Measurements from ENCODE around the gene TCN2.
A peak's percentile ranks its signal among the peaks of the same experiment; 100 is the strongest.
"Not testable (repeated sequence)": the region's sequence is repeated elsewhere in the genome, so short reads cannot be mapped to it uniquely, and the experiment has no call there.

TCN2 gene

GRCh38 chr22:30564761-30565119 lies 42.2 kb upstream of the TCN2 start:
- H3K4me3 ChIP-seq (ENCODE audit: low read length), result no peak overlapping the region
- no peak for DNase-seq (ENCODE audit: low read depth)
- TF ChIP-seq CTCF (conservative IDR thresholded peaks at IDR 0.05; ENCODE audit: low read length), result no peak

- H3K4me3 ChIP-seq (ENCODE audit: low read length), result no peak overlapping the region
- DNase-seq (ENCODE audit: low read depth), result peak; percentile 35
- TF ChIP-seq CTCF (conservative IDR thresholded peaks at IDR 0.05; ENCODE audit: low read length), result no peak
Observed at GRCh38 chr22:30565341-30565740, 41.6 kb upstream of the TCN2 start.

- no peak overlapping the region for H3K4me3 ChIP-seq (ENCODE audit: low read length)
- no peak for TF ChIP-seq CTCF (conservative IDR thresholded peaks at IDR 0.05; ENCODE audit: low read length)
- no peak for DNase-seq (ENCODE audit: low read depth)
Observed at GRCh38 chr22:30566125-30566524, 40.8 kb upstream of the TCN2 start.

GRCh38 chr22:30567277-30567676 lies 39.7 kb upstream of the TCN2 start:
- H3K4me3 ChIP-seq (ENCODE audit: low read length); DNase-seq (ENCODE audit: low read depth): not testable (repeated sequence)

GRCh38 chr22:30568137-30568805 lies 38.7 kb upstream of the TCN2 start:
- no peak overlapping the region for H3K4me3 ChIP-seq (ENCODE audit: low read length)
- no peak for TF ChIP-seq CTCF (conservative IDR thresholded peaks at IDR 0.05; ENCODE audit: low read length)
- DNase-seq (ENCODE audit: low read depth), result no peak

- no peak for TF ChIP-seq CTCF (conservative IDR thresholded peaks at IDR 0.05; ENCODE audit: low read length)
- DNase-seq (ENCODE audit: low read depth), result no peak
- H3K4me3 ChIP-seq (ENCODE audit: low read length), result no peak overlapping the region
Observed at GRCh38 chr22:30569674-30570202, 37.2 kb upstream of the TCN2 start.

- H3K4me3 ChIP-seq (ENCODE audit: low read length), result no peak overlapping the region
- no peak for DNase-seq (ENCODE audit: low read depth)
- TF ChIP-seq CTCF (conservative IDR thresholded peaks at IDR 0.05; ENCODE audit: low read length), result no peak
Observed at GRCh38 chr22:30572210-30572609, 34.8 kb upstream of the TCN2 start.
